Mesenchymal stem cell (in vitro differentiated cells and primary cell): ENCODE results near the gene IKZF1.

Source experiments
- DNase-seq: peaks from one replicate; pipeline ENCODE4 v3.0.0-alpha.2; 2013
- H2AFZ ChIP-seq: one replicate; pipeline ENCODE4 v1.6.1; 2013; ENCODE audit warnings: low read depth, mild to moderate bottlenecking, control low read depth, inconsistent platforms, low read length, moderate library complexity
- H2AK5ac ChIP-seq: 2 replicates; pipeline ENCODE4 v1.6.1; 2013; ENCODE audit warnings: low read length, moderate library complexity, mild to moderate bottlenecking, inconsistent platforms; ENCODE audit not compliant: severe bottlenecking
- H2BK120ac ChIP-seq: one replicate; pipeline ENCODE4 v1.6.1; 2013; ENCODE audit warnings: low read depth, mild to moderate bottlenecking, inconsistent platforms, low read length, moderate library complexity
- H2BK12ac ChIP-seq, 2 experiments: one replicate each; pipeline ENCODE4 v1.6.1; 2013; ENCODE audit warnings: inconsistent platforms in 2 of 2, low read length in 2 of 2, mild to moderate bottlenecking in 2 of 2, moderate library complexity in 2 of 2, control low read depth in 1 of 2
- H2BK15ac ChIP-seq: one replicate; pipeline ENCODE4 v1.6.1; 2013; ENCODE audit warnings: mild to moderate bottlenecking, low read depth, inconsistent platforms; ENCODE audit not compliant: poor library complexity, severe bottlenecking
- H2BK5ac ChIP-seq: 2 replicates; pipeline ENCODE4 v1.6.1; 2013; ENCODE audit warnings: low read depth, mild to moderate bottlenecking, low read length, control low read depth, inconsistent platforms; ENCODE audit not compliant: poor library complexity, severe bottlenecking
- H3K14ac ChIP-seq, 2 experiments: one replicate each; pipeline ENCODE4 v1.6.1; 2013; ENCODE audit warnings: inconsistent platforms in 2 of 2, low read length in 2 of 2, control low read depth in 1 of 2, mild to moderate bottlenecking in 1 of 2, moderate library complexity in 1 of 2
- H3K18ac ChIP-seq, 2 experiments: one replicate each; pipeline ENCODE4 v1.6.1; 2013; ENCODE audit warnings: inconsistent platforms in 2 of 2, low read length in 2 of 2, control low read depth in 1 of 2, low read depth in 1 of 2, mild to moderate bottlenecking in 1 of 2
- H3K23ac ChIP-seq, 2 experiments: one replicate each; pipeline ENCODE4 v1.6.1; 2013; ENCODE audit warnings: inconsistent platforms in 2 of 2, low read length in 2 of 2, mild to moderate bottlenecking in 2 of 2, moderate library complexity in 2 of 2, control low read depth in 1 of 2
- H3K27ac ChIP-seq: 2 replicates; pipeline ENCODE4 v1.5.1; 2013; ENCODE audit warnings: mild to moderate bottlenecking, moderate library complexity, low read length, control low read depth, inconsistent platforms; ENCODE audit not compliant: poor library complexity, severe bottlenecking
- H3K27me3 ChIP-seq, 2 experiments: 2 replicates each; pipeline versions ENCODE4 v1.6.1 to v1.7.0; 2013; ENCODE audit warnings: low read length in 2 of 2, mild to moderate bottlenecking in 2 of 2, moderate library complexity in 2 of 2, control low read depth in 1 of 2, inconsistent platforms in 1 of 2; ENCODE audit not compliant: control insufficient read depth in 1 of 2, insufficient read depth in 1 of 2
- H3K36me3 ChIP-seq, 2 experiments: 2 replicates each; pipeline versions ENCODE4 v1.6.1 to v1.7.0; 2013; ENCODE audit warnings: low read length in 2 of 2, control low read depth in 1 of 2, inconsistent platforms in 1 of 2, low read depth in 1 of 2, mild to moderate bottlenecking in 1 of 2; ENCODE audit not compliant: insufficient read depth in 2 of 2, control insufficient read depth in 1 of 2
- H3K4ac ChIP-seq, 2 experiments: one replicate each; pipeline ENCODE4 v1.6.1; 2013; ENCODE audit warnings: inconsistent platforms in 2 of 2, low read length in 2 of 2, mild to moderate bottlenecking in 2 of 2, moderate library complexity in 2 of 2, control low read depth in 1 of 2, low read depth in 1 of 2
- H3K4me1 ChIP-seq: 2 replicates; pipeline ENCODE4 v1.6.1; 2013; ENCODE audit warnings: low read depth, low read length, control low read depth; ENCODE audit not compliant: control insufficient read depth, insufficient read depth
- H3K4me2 ChIP-seq: 2 replicates; pipeline ENCODE4 v1.6.1; 2013; ENCODE audit warnings: low read length, mild to moderate bottlenecking, inconsistent platforms; ENCODE audit not compliant: poor library complexity, severe bottlenecking
- H3K4me3 ChIP-seq, 2 experiments: 2 replicates each; pipeline versions ENCODE4 v1.5.1 to v1.7.0; 2013; ENCODE audit warnings: low read length in 2 of 2, mild to moderate bottlenecking in 2 of 2, control low read depth in 1 of 2, low read depth in 1 of 2; ENCODE audit not compliant: insufficient read depth in 1 of 2
- H3K79me1 ChIP-seq: replicated peaks from 2 replicates; pipeline ENCODE4 v1.6.1; 2013; ENCODE audit warnings: mild to moderate bottlenecking, control low read depth, low read length, inconsistent platforms; ENCODE audit not compliant: poor library complexity, severe bottlenecking
- H3K9ac ChIP-seq: 2 replicates; pipeline ENCODE4 v1.7.0; 2013; ENCODE audit warnings: mild to moderate bottlenecking, low read length, moderate library complexity
- H3K9me3 ChIP-seq: 2 replicates; pipeline ENCODE4 v1.7.0; 2013; ENCODE audit warnings: mild to moderate bottlenecking, low read length; ENCODE audit not compliant: control insufficient read depth
- H4K8ac ChIP-seq: one replicate; pipeline ENCODE4 v1.6.1; 2013; ENCODE audit warnings: inconsistent platforms, mild to moderate bottlenecking, low read length, moderate library complexity
- H4K91ac ChIP-seq: one replicate; pipeline ENCODE4 v1.6.1; 2013; ENCODE audit warnings: mild to moderate bottlenecking, low read length, inconsistent platforms
- WGBS: methylation state at CpG from one replicate; pipeline ENCODE4 v1.1.7; 2013; ENCODE audit warnings: mixed read lengths; 5-methylcytosine and 5-hydroxymethylcytosine counted together

IKZF1 gene

DNA sequence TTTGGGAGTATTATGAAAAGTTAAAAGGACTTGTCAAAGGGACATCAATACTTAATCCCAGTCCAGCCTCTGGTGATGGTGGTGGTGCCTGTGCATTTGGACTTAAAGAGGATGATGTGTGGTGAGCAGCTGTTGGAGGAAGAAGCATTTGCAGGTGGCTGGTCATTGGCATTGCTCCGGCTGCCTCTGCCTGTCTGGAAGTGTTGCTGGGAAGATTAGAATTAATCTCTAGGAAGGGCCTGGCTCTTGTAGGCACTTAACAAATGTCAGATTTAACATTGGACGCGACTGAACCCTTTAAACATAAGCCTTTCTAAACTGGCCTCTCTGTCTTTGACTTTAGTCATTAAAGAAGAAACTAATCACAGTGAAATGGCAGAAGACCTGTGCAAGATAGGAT, 86.9 kb downstream of the IKZF1 start:
- Histone ChIP-seq H2AFZ (no peak overlapping the region), H3K9me3 (no peaks in the 10 kb centered on the region), H2BK15ac (no peak overlapping the region), H2BK12ac (no peak overlapping the region), H2BK120ac (no peak overlapping the region), H4K91ac (no peak overlapping the region), H3K36me3 (no peaks in the 10 kb centered on the region), H3K4ac (no peak overlapping the region), H3K23ac (no peak overlapping the region), H2BK5ac (no peak overlapping the region), H3K79me1 (no peaks in the 10 kb centered on the region), H3K27me3 (peaks cover 3 to 24% of the 10 kb centered on the region in 2 experiments), H3K9ac (no peak overlapping the region), H3K18ac (no peak overlapping the region), H3K4me3 (no peak overlapping the region), H2AK5ac (no peak overlapping the region), H3K27ac (no peak overlapping the region), H3K14ac (no peak overlapping the region), H3K4me2 (no peak overlapping the region), H3K4me1 (no peaks in the 10 kb centered on the region), H4K8ac (no peak overlapping the region)
- DNase-seq, result no peak
- 58% methylated on average over 2 of the region's 3 CpGs for WGBS

DNA sequence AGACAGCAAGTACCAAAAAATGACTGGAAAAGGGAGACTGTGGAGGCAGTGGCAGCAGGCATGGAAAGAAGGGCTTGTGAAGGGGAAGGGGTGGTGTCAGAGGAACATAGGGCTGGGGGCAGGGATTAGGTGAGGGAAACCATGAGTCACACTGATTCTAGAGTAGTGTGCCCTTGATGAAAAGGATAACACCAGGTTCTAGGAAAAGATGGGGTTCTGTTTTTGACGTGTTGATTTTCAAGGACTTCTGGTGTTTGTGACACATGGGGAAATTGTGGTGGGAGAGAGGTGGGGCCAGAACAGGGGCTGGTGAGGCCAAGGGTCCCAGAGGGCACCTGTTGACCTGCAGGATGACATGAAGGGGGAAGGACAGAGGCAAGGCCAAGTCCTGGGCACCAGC, 88.6 kb downstream of the IKZF1 start:
- H2BK5ac ChIP-seq, result no peak overlapping the region
- H3K18ac ChIP-seq, result no peak overlapping the region
- H3K4me1 ChIP-seq, result no peaks in the 10 kb centered on the region
- DNase-seq, result no peak
- no peak overlapping the region for H3K4me3 ChIP-seq
- H3K14ac ChIP-seq, result no peak overlapping the region
- H3K27me3 ChIP-seq, result peaks cover 3 to 33% of the 10 kb centered on the region in 2 experiments
- H3K9me3 ChIP-seq, result no peaks in the 10 kb centered on the region
- no peak overlapping the region for H2BK15ac ChIP-seq
- H3K9ac ChIP-seq, result no peak overlapping the region
- no peak overlapping the region for H3K23ac ChIP-seq
- no peak overlapping the region for H4K8ac ChIP-seq
- H4K91ac ChIP-seq, result no peak overlapping the region
- H2BK120ac ChIP-seq, result no peak overlapping the region
- H2BK12ac ChIP-seq, result no peak overlapping the region
- no peak overlapping the region for H2AK5ac ChIP-seq
- H3K4me2 ChIP-seq, result no peak overlapping the region
- no peak overlapping the region for H3K27ac ChIP-seq
- H2AFZ ChIP-seq, result no peak overlapping the region
- WGBS, result 65% methylated on average over 1 of the region's 1 CpG
- no peaks in the 10 kb centered on the region for H3K79me1 ChIP-seq
- H3K36me3 ChIP-seq, result no peaks in the 10 kb centered on the region
- no peak overlapping the region for H3K4ac ChIP-seq

DNA sequence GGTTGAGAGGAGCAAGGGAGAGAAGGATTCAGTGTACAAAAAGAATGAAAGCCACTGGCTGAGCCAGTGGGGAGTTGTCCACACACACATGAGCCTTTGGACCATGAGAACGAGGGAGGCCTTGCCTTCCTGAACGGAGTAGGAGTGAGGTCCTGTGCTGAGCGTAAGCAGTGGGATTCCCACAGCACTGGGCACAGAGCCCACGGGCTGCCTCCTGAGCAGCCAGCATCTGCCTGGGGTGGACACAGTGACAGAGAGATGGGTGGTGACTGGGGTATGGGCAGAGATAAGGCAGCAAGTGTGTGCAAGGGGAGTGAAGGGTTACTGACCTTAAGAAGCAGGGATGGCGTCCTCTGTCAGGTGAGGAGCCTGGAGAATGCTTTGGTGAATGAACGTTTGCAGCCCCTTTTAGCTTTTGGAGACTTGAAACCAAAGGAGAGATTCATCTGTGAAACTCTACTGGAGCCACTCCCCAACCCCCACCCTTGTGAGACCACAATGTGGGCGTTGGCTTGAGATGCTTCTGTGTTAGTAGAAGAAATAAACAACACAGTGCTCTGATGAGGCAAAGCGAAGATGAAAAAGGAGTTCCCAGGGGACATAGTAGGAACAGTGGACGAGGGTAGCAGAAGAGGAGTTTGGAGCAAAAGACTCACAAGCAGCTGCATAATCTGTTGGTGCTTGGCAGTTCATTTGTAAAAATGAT, 89.2 kb downstream of the IKZF1 start:
- H3K4me1 ChIP-seq, result no peaks in the 10 kb centered on the region
- DNase-seq, result no peak
- no peak overlapping the region for H3K23ac ChIP-seq
- H2AK5ac ChIP-seq, result no peak overlapping the region
- H2BK15ac ChIP-seq, result no peak overlapping the region
- no peak overlapping the region for H3K27ac ChIP-seq
- no peaks in the 10 kb centered on the region for H3K36me3 ChIP-seq
- no peak overlapping the region for H3K4me2 ChIP-seq
- H3K79me1 ChIP-seq, result no peaks in the 10 kb centered on the region
- no peaks in the 10 kb centered on the region for H3K9me3 ChIP-seq
- H4K91ac ChIP-seq, result no peak overlapping the region
- no peak overlapping the region for H3K4me3 ChIP-seq
- 77% methylated on average over 8 of the region's 9 CpGs for WGBS
- H2BK120ac ChIP-seq, result no peak overlapping the region
- no peak overlapping the region for H3K4ac ChIP-seq
- H2AFZ ChIP-seq, result no peak overlapping the region
- H3K27me3 ChIP-seq, result peaks cover 3 to 35% of the 10 kb centered on the region in 2 experiments
- no peak overlapping the region for H3K14ac ChIP-seq
- H2BK12ac ChIP-seq, result no peak overlapping the region
- no peak overlapping the region for H3K18ac ChIP-seq
- no peak overlapping the region for H3K9ac ChIP-seq
- H2BK5ac ChIP-seq, result no peak overlapping the region
- peak overlapping the region; percentile 72 for H4K8ac ChIP-seq

DNA sequence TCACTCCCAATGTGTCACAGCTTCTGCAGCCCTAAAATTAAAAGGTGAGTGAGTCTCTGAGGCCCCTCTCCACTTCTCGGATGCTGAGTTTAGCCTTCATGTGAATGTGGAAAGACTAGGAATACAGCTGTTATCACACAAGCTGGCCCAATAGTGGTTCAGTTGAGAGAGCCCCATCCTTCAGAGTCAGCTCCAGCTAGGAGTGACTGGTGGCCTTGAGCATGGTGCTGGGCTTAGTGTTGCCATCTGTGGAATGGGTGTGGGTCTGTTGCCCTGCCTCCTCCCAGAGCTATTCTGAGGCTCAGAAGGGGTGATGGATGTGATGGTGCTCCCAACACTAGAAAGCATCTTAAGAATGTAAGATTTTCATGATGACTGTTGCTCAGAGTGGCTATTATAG, 89.8 kb downstream of the IKZF1 start:
- Histone ChIP-seq H3K4me2 (no peak overlapping the region), H3K23ac (no peak overlapping the region), H3K4ac (no peak overlapping the region), H2BK12ac (no peak overlapping the region), H3K27me3 (peaks cover 3 to 38% of the 10 kb centered on the region in 2 experiments), H2BK5ac (no peak overlapping the region), H3K14ac (no peak overlapping the region), H3K4me1 (no peaks in the 10 kb centered on the region), H3K4me3 (no peak overlapping the region), H2BK120ac (no peak overlapping the region), H2BK15ac (no peak overlapping the region), H4K91ac (no peak overlapping the region), H3K9ac (no peak overlapping the region), H2AK5ac (no peak overlapping the region), H3K79me1 (no peaks in the 10 kb centered on the region), H3K36me3 (no peaks in the 10 kb centered on the region), H3K27ac (no peak overlapping the region), H3K18ac (no peak overlapping the region), H3K9me3 (no peaks in the 10 kb centered on the region), H4K8ac (no peak overlapping the region), H2AFZ (no peak overlapping the region)
- WGBS, result 88% methylated on average over 1 of the region's 1 CpG
- no peak for DNase-seq
